GM18519 (cell line): ENCODE data around the gene CCDC27.

Source experiments
- ATAC-seq: cut with Tn5 transposase; IDR thresholded peaks from one replicate; pipeline ENCODE4 v1.9.1; 2021; ENCODE audit warnings: mild to moderate bottlenecking, moderate library complexity; ENCODE audit not compliant: unreplicated experiment, low FRiP score

The CCDC27 gene

DNA sequence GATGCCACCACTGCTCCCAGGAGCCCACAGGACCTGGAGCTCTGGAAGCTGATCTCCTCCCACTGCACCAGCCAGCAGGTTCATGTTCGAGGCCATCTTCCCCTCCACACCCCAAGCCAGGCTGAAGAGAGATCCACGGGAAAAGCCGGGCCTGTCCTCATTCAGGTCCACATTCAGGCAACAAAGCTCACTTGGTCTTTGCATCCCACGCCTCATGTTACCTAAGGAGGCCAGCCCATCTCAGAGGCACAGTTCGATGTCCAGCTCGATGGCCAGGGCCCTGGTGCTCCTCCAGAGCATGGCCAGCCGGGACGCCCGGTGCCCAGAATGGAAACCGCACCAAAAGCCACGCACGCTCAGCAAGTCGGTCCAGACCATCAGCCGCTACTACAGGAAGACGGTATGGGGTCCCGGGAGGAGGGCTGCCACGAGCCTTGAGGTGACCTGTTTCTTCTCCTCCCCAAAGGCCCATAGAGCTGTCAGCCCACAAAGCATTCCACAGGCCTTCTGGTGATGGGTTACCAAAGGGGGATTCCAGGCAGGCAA, at the start of gene CCDC27:
Gene CCDC27, plus strand, starts transcription at position 51 of the 546 bp plus-strand sequence. Its CDS starts 32 bp downstream, at position 83.
- ATAC-seq = no peak

DNA sequence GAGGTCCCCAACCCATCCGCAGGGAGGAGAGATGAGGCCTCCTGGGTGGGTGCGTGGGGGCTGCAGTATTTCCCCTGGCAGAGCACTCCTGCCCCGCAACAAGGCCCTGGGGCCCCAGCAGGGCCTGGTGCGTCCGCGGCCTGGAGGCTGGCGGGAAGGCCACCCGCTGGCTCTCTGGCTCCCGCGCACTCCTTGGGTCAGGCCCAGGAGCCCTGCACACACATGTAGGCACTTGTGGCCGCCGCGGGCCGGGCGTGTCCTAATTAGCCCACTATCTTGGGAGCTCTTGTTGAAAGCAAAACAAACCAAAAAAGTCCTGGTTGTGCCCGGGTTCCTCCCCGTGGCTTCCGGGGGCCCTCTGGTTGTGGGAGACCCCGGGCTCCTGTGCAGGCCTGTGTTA, 49.7 kb upstream of the CCDC27 start:
- ATAC-seq = no peak

GRCh38 chr1:3702990-3703728, 49.1 kb upstream of the CCDC27 start:
- no peak for ATAC-seq

GRCh38 chr1:3703786-3704371, 48.4 kb upstream of the CCDC27 start:
- ATAC-seq = no peak

- ATAC-seq = no peak
Measured at GRCh38 chr1:3705341-3705950, 46.8 kb upstream of the CCDC27 start.

DNA sequence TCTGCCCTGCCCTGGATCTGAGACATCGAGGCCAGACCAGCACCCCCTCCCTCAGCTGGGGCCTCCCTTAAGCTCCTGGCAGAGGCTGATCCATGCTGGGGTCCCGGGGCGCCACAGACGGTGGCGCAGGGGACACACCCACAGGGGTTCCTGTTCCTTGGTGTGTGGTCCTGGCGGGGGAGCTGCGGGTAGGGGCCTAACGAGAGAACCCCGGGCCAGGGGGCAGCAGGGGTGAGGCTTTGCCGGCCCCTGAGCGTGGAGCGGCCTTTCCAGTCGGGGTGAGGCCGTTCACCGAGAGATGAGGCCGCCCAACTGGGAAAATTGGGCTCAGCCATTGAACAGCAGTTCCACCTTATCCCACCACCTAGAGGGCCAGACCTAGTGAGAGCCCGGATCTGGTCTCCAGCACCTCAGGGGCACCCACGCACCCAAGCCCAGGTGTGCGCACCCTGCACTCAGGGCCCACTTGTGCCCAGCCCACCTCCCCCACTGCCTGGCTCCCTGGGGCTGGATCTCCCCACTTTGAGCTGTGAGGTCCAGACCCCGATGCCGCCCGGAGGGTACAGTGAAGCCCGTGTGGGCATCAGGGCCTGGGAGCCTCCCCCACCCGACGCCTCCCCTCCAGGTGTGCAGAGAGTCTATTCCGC, 45.5 kb upstream of the CCDC27 start:
- no peak for ATAC-seq

- no peak for ATAC-seq
Measured at GRCh38 chr1:3707298-3707938, 44.8 kb upstream of the CCDC27 start.

DNA sequence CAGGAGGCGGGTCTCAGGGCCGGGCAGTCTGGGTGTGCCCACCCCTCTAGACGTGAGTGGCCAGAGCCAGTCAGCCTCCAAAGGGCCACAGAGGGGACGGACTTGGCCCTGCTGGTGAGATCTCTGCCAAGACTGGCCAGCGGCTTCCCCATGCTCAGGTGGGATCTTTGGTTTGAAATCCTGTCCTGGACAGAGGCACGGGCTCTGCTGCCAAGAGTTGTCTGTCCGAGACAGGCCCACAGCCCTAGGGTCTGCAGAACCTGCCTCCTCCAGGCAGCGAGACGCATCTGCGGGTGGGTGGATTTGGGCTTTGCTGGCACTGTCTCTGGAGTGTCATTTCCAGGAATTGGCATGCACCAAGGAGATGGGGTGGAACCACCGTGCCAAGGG, 44.3 kb upstream of the CCDC27 start:
- no peak for ATAC-seq

GRCh38 chr1:3708791-3709190, 43.5 kb upstream of the CCDC27 start:
- no peak for ATAC-seq

- no peak for ATAC-seq
Measured at GRCh38 chr1:3710251-3710650, 42.0 kb upstream of the CCDC27 start.

- ATAC-seq = no peak
Measured at GRCh38 chr1:3711381-3711779, 40.9 kb upstream of the CCDC27 start.

DNA sequence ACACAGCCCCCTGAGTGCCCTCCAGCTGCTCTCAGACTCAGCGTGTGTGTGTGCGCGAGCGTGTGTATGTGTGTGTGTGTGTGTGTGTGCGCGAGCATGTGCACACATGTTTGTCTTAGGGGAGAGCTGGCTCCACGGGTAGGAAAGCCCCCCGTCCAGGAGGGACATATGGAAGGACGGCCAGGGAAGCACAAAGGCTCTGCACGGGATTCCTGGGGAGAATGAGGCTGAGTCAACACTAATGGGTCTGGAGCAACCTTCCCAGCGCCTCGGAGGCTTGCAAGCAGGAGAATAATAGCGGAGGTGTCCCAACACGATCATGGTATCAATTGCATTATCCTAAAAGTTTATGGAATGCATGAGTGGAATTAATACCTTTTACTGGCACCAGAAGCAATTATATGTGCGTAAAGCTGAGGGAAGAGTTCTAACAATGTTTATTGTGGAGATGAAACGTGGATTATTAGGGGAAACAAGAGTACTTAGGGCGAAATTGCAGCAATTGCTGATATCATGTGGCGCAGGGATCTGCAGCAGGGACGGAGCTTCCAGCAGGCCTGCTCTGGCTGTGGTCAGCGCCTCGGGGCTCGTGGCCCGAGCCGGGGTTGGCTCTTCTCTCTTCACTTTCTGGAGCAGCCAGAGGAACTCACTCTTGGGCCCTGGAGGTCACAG, 40.3 kb upstream of the CCDC27 start:
- ATAC-seq = no peak

DNA sequence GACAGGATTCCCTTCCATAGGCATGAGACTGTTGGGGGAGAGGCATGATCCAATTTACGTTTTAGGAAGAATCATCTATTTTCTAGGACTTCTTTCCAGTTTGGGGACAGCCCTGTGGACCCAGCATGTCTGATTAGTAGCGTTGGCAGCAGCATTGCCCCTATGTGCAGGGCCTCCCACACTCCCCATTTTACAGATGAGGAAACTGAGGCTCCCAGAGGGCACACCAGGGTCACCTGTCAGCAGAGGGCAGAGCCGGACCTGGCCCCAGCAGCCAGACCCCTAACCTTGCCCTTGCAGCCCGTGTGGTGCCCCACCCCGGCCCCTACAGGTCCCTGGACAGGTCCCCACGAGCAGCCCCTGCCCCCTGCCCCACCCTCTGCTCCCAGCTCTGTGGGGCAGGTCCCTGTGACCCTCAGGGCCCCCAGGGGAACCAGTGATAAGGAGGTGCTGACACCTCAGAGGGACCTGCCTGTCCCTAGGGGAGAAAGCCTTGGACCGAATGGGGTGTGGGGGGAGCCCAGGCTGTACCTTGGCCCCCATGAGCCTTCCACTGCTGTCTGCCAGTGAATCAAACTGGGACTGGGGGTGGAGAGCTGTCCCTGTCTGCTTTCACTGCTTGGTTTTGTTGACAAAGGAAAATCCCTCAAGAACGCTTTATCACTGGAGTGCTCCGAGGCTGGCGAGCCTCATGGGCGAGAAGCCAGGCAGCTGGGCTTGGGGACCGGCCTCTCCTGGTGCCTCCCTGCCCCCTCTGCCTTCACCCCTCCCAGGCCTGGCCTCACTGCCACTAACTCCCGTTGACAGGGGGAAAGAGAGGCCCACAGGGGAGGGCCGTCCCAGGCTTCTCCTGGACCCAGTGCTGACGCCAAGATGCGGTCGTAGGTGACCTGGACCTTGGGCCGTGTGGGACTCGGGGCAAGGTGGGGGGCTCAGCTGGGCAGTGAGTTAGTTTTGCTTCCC, 39.4 kb upstream of the CCDC27 start:
- no peak for ATAC-seq

DNA sequence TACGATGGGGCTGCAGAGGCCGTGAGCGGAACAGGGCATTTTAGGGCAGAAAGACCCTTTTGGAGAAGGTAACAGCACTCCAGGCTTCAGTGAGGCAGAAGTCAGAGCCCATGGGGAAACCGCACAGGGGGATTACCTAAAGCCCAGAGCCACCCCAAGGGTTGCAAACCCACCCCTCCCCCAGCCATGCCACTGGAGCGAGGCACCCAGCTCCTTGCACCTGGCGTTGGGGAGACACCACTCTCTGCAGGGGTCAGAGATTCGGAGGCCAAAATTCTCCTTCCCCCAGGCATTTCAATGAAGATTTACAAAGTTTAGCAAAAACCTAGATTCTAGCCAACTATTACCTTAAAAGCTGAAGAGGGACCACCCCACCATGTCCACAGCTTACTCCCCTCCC, 38.4 kb upstream of the CCDC27 start:
- ATAC-seq = no peak

DNA sequence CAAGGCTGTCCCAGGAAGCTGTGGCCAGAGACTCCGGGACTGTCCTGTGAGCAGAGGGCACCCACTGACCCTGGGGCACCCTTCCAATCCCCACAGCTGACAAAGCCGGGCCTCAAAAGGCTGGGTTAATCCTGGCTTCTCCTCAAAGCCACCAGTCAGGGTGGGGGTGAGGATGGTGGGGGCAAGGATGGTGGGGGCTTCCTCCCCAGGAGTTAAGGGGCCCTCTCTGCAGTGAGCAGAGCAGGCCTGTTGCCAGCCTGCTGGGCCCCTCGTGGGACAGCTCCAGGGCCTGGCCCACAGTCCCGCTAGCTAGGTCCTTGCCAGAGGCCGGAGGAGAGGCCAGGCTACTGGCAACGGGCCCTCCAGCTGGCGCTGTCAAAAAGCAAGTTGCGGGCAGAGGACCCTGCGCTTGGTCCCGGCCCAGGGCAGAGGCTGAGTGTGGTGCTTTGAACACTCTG, 37.9 kb upstream of the CCDC27 start:
- ATAC-seq = no peak

DNA sequence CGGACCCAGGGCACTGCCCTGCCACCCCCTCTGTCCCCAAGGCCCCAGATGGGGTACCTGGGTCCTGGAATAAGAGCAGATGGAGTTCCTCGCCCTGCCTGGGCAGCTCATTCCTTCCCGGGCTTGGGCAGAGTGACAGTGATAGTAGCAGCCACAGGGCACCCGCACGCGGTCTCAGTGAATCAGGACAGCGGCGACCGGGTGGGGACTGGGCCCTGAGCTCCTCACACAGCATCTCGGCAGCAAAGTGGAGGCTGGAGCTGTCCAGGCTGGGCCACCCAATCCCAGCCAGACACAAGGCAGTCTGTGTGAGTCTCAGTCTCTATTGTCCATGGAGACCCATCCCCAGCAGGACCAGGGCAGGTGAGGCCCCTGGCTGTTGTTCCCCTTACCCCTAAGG, 37.4 kb upstream of the CCDC27 start:
- no peak for ATAC-seq

- no peak for ATAC-seq
Measured at GRCh38 chr1:3716351-3716750, 35.9 kb upstream of the CCDC27 start.

DNA sequence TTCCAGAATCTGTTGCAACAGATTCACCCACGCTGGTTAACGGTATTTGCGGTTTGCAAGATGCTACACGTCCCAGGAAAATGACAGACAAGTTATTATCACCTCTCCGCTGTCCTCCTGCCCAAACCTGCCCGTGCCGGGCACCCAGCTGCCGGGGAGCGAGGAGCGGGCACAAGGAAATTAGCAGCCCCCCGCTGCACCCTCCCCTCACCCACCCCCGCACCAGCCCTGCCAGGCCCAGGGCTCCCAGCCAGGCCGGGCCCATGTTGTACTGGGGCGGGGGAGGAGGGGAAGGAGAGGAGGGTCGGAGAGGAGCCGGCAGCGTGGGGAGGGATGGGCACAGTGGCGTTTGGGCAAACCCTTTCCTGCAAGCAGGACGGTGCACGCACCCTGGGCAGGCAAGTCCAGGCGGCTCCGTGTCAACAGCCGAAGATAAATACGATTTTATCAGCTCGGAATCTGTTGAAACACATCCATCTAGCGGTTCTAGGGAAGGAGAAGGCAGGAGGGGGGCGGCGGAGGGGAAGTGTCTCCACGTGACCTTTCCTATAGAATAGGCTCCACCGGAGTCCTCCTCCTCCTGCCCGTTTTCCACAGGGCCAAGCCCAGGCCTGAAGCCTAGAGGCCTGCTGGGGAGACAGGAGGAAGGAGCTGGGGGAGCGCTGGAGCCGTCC, 35.1 kb upstream of the CCDC27 start:
- no peak for ATAC-seq
